HL-60 (cell line): ENCODE measurements around the gene PHYHIPL.
A peak's percentile ranks its signal among the peaks of the same experiment; 100 is the strongest.

Experiments
- DNase-seq, 2 experiments: peaks; one replicate each; pipeline ENCODE4 v3.0.0-alpha.2; 2010 to 2020; ENCODE audit warnings: low read depth in 1 of 2, low spot score in 1 of 2
- H3K27ac ChIP-seq: fragments of 250-450 bp; sonication (Bioruptor Pico); replicated peaks from 2 replicates; pipeline ENCODE4 v1.5.1; 2020; ENCODE audit warnings: mild to moderate bottlenecking, moderate library complexity
- H3K27me3 ChIP-seq: fragments of 250-450 bp; sonication (Bioruptor Pico); 2 replicates; pipeline ENCODE4 v1.5.1; 2021; ENCODE audit warnings: mild to moderate bottlenecking, moderate library complexity; ENCODE audit not compliant: insufficient read depth, poor library complexity, severe bottlenecking
- H3K4me3 ChIP-seq: replicated peaks from 2 replicates; pipeline ENCODE4 v1.5.1; 2011; ENCODE audit warnings: mild to moderate bottlenecking, control low read depth, low read length; ENCODE audit not compliant: insufficient read depth
- CTCF ChIP-seq: IDR thresholded peaks from one replicate; pipeline ENCODE4 v1.5.1; 2011; ENCODE audit warnings: low read length, control low read depth, inconsistent platforms; ENCODE audit not compliant: insufficient read depth
- GABPA ChIP-seq: IDR thresholded peaks from 2 replicates; pipeline ENCODE4 v1.6.1; 2012; ENCODE audit warnings: low read depth
- POLR2AphosphoS5 ChIP-seq: IDR thresholded peaks from 2 replicates; pipeline ENCODE4 v1.6.1; 2012; ENCODE audit warnings: low read depth
- SPI1 ChIP-seq: IDR thresholded peaks from 2 replicates; pipeline ENCODE4 v1.6.1; 2012; ENCODE audit warnings: low read depth, mild to moderate bottlenecking, borderline replicate concordance
- TF ChIP-seq, protein P1 (sequence below): IDR thresholded peaks from 2 replicates; pipeline ENCODE4 v1.6.1; 2012; ENCODE audit warnings: low read depth; ENCODE audit not compliant: insufficient replicate concordance

The PHYHIPL gene

DNA sequence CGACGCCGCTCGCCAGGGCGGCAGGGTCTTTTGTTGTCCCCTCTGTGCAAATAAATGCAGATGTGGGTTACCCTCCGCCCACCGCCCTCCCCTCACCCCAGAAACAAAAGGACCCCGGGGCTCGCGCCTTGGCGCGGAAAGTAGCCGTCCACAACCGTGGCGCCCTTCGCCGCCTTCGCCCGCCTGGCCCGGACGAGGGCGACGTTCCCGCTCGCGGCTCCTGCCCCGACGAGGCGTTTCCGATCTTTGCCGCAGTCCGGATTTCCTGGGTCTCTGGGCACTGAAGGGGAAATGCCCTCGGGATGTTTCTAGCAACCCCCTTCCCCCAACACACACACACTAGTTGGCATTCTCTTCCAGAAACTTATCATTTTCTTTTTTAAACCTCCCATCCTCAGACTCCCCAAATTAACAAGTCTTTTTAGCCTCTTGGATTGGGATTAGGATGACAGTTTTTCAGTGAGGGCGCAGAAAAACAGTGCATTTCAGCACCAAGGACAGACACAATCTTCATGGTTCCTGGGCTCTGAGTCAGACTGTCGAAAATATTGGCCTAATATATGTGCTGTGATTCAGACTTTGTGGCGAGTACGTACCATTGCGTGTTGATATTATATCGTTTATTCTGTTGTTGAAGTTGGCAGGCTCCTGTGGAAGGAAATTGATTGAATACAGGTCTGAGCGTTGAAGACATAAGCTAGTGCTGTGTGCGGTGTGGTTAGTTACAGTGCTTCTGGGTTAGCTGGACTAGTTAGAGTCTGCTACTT is 771 bp downstream of the PHYHIPL start:
- H3K4me3 ChIP-seq = no peak overlapping the region
- no peak for TF ChIP-seq GABPA
- TF ChIP-seq, protein P1, sequence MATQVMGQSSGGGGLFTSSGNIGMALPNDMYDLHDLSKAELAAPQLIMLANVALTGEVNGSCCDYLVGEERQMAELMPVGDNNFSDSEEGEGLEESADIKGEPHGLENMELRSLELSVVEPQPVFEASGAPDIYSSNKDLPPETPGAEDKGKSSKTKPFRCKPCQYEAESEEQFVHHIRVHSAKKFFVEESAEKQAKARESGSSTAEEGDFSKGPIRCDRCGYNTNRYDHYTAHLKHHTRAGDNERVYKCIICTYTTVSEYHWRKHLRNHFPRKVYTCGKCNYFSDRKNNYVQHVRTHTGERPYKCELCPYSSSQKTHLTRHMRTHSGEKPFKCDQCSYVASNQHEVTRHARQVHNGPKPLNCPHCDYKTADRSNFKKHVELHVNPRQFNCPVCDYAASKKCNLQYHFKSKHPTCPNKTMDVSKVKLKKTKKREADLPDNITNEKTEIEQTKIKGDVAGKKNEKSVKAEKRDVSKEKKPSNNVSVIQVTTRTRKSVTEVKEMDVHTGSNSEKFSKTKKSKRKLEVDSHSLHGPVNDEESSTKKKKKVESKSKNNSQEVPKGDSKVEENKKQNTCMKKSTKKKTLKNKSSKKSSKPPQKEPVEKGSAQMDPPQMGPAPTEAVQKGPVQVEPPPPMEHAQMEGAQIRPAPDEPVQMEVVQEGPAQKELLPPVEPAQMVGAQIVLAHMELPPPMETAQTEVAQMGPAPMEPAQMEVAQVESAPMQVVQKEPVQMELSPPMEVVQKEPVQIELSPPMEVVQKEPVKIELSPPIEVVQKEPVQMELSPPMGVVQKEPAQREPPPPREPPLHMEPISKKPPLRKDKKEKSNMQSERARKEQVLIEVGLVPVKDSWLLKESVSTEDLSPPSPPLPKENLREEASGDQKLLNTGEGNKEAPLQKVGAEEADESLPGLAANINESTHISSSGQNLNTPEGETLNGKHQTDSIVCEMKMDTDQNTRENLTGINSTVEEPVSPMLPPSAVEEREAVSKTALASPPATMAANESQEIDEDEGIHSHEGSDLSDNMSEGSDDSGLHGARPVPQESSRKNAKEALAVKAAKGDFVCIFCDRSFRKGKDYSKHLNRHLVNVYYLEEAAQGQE = peak; percentile 89
- no peak for DNase-seq

GRCh38 chr10:59177836-59178235 is 1.4 kb downstream of the PHYHIPL start:
- H3K27ac ChIP-seq = no peak overlapping the region
- H3K4me3 ChIP-seq = no peak overlapping the region
- DNase-seq = no peak
- peaks cover 8% of the 10 kb centered on the region for H3K27me3 ChIP-seq
- TF ChIP-seq CTCF = no peak
- no peak for TF ChIP-seq GABPA
- TF ChIP-seq, protein P1 = no peak
- TF ChIP-seq POLR2AphosphoS5 = no peak
- TF ChIP-seq SPI1 = no peak

More for the DNA sequence above, 771 bp downstream of the PHYHIPL start:
- no peak overlapping the region for H3K27ac ChIP-seq
- peaks cover 8% of the 10 kb centered on the region for H3K27me3 ChIP-seq

DNA sequence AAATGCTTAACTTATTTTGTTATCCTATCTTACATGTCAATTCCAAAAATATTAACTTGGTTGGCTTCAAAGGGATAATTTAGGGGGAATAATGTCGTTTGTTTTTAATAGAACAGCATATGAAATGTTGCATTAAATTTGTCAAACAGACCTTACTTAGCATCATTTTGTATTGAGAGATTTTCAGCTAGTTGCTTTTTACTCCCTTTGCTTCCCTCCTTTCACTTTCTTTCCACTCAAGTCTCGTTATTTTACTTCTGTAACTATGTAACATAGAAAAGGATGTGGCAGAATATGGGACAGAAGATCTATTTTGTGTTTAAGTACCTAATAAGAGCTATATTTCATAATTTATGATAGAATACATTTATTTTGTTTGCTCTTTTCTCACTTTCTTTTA is 2.6 kb downstream of the PHYHIPL start:
- Histone ChIP-seq H3K27me3 (peaks cover 8% of the 10 kb centered on the region), H3K4me3 (no peak overlapping the region), H3K27ac (no peak overlapping the region)
- no peak for TF ChIP-seq SPI1
- TF ChIP-seq, protein P1 = no peak
- no peak for TF ChIP-seq CTCF
- no peak for DNase-seq
